ENCODE data around the gene STAT6. TPM values are rescaled to one million over a fixed set of nuclear protein-coding genes. Genes with fewer than 3 reads are reported as not detected.

STAT6 gene
- total RNA-seq, 8 experiments from 2014 or later = 1.6 to 126 (median 13.3) TPM

DNA sequence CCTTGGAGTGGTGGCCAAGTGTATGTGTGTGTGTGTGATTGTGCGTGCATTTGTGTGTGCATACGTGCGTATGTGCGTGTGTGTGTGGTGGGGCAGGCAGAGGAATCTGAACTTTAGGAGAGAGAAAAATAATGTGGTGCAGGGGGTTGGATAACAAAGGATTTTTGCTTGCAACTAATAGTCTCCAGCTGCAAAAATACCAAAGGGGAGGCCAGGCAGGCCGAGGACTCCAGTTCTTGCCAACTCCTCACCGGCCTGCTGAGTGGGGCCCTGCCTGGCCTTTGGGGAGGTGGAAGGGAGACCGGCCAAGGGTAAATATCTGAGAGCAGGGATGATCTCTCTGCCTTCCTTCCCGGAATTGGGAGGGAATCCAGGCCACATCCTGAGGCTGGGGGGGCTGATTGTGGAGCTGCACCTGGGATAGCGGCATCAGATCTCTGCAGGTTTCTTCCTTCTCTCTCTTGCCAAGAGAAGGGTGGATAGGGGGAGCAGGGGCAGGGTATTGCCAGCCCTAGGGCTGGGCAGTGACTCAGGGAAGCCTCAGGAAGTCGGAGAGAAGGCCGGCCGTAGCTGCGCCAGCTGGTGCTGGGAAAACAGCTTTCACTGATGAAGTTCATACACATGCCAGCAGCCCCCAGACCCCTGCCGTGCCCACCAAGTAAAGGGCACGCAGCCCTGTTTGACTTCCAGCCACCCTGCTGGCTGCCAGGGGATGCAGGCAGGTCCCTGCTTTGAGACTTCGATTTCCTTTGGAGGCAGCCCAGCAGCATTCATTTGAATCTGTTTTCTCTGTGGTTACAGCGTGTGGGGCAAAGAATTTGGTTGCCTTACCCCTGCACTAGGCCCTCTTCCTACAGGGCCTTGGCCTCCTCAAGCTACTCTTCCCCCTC lies 40.8 kb upstream of the STAT6 start:
- ATAC-seq (replicated peaks in 6 of 8) = peak in 3 of 8 experiments; percentile 26 to 47 (median 33)
- in situ Hi-C loops (cut with MboI; ENCODE audit: low pct_unique_long_range_greater_than_20kb in 2 of 9, low sequenced_read_pairs in 9 of 9, unreplicated experiment in 9 of 9) = no loop called here
- 7 to 96% (median 73%) methylated on average over 1 to 8 of the region's 17 CpGs; no CpG with 5 or more reads in 3 of the 10 experiments for WGBS, 10 experiments
- H3K4me3 ChIP-seq = no peak overlapping the region
- no peak overlapping the region for H3K27ac ChIP-seq
- peaks cover 0 to 2% of the 10 kb centered on the region in 2 donors for H3K4me1 ChIP-seq (replicated peaks in 1 of 2)

DNA sequence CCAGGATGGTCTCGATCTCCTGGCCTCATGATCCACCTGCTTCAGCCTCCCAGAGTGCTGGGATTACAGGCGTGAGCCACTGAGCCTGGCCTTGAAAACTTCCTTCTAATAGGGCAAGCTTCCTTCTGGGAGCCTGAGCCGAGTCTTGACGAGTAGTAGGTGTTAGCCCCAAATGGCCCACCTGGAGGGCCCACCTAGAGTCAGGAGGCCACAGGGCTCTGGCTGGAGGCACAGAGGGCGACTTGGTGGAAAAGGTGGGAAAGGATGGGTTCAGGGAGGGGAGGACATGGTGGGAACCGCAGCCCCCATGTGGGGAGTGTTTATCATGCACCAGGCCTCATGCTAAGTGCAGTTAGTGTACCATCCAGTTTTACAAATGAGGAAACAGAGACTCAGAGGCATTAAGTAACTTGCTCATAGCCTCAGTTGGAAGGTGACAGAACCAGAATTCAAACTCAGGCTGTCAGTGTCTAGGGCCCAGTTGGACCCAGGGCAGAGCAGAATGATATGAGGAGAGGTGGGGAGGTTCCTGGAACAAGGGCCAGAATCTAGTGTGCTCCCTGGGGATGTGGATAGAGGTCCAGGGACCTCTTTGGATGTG lies 39.3 kb upstream of the STAT6 start:
- no peak overlapping the region for H3K27ac ChIP-seq
- in situ Hi-C loops (cut with MboI; ENCODE audit: low pct_unique_long_range_greater_than_20kb in 2 of 9, low sequenced_read_pairs in 9 of 9, unreplicated experiment in 9 of 9) = no loop called here
- H3K4me3 ChIP-seq = no peak overlapping the region
- no peak for ATAC-seq (replicated peaks in 6 of 8)
- peaks cover 0 to 2% of the 10 kb centered on the region in 2 donors for H3K4me1 ChIP-seq (replicated peaks in 1 of 2)
- WGBS, 10 experiments = 83 to 100% (median 89%) methylated on average over 1 to 2 of the region's 6 CpGs; no CpG with 5 or more reads in 6 of the 10 experiments

DNA sequence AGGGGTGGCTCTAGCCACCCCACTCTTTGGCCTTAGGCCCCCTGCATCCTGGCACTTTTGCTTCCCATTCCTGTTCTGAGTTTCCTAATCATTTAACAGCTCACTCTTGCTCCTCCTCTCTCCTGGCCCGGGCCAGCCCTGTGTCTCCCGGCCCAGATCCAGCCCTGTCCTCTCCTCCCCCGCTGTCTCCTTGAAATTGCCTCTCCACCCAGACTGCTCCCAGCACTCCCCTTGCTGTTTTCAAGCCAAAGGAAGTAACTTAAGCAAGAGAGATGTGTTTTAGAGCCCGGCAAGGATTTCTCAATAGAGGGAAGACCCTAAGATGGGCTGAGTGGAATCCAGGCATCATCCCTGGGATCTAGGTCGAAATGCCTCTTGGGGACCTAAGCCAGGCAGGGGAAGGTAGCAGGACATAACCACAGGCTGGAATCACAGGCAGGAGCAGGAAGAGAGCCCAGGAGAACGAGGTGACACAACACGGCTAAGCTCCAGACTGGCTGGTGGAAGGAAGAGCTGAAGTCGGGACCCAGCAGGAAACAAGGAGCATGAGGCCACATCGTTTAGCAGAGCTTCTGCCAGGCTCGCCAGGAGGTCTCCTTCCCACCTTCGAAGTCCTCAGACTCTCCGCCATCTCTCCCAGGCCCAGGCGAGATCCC lies 38.2 kb upstream of the STAT6 start:
- H3K27ac ChIP-seq = no peak overlapping the region
- peak in 3 of 8 experiments; percentile 29 to 57 (median 36) for ATAC-seq (replicated peaks in 6 of 8)
- peaks cover 0 to 2% of the 10 kb centered on the region in 2 donors for H3K4me1 ChIP-seq (replicated peaks in 1 of 2)
- no peak overlapping the region for H3K4me3 ChIP-seq
- 0 to 100% (median 71%) methylated on average over 1 to 6 of the region's 13 CpGs; no CpG with 5 or more reads in 3 of the 10 experiments for WGBS, 10 experiments
- in situ Hi-C loops (cut with MboI; ENCODE audit: low pct_unique_long_range_greater_than_20kb in 2 of 9, low sequenced_read_pairs in 9 of 9, unreplicated experiment in 9 of 9) = no loop called here

DNA sequence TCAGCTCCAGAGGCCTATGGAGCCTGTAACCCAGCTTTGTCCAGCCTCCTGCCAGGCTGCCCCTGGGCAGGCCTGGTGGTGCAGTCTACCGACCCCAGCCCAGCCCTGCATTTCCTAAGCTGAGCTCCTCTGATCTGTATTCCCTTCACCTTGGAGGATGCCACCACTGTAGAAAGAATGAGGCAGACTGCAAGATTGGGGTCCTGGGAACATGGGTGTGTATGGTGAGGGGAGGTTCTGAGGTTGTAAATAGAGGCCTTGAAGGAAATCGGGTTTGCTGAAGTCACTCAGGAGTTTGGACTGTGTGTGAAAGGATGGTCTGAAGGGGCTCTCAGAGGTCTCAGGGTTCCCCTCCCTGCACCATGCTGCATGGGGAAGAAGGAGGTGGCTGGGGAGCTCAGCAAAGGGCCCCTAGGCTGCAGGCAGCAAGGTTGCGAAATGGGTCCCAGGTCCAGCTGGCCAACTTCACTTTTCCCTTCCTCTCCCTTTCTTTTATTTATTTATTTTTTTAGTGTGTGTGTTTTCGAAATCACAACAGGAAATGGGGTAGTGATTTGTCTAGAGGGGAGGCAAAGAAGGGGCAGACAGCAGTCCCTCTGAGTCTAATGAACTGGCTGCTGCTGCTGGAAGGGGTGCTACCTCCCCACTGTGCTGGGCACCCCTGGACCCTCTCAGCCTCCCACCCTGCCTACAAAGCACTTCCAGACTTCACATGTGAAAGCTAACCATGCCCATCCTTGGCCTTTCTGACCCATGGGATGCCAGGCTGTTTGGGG lies 37.5 kb upstream of the STAT6 start:
- no peak overlapping the region for H3K27ac ChIP-seq
- WGBS, 10 experiments = 10 to 86% (median 60%) methylated on average over 1 to 3 of the region's 4 CpGs; no CpG with 5 or more reads in 2 of the 10 experiments
- H3K4me3 ChIP-seq = no peak overlapping the region
- in situ Hi-C loops (cut with MboI; ENCODE audit: low pct_unique_long_range_greater_than_20kb in 2 of 9, low sequenced_read_pairs in 9 of 9, unreplicated experiment in 9 of 9) = no loop called here
- peaks cover 0 to 2% of the 10 kb centered on the region in 2 donors for H3K4me1 ChIP-seq (replicated peaks in 1 of 2)
- peak in 3 of 8 experiments; percentile 1 to 31 (median 4) for ATAC-seq (replicated peaks in 6 of 8)

DNA sequence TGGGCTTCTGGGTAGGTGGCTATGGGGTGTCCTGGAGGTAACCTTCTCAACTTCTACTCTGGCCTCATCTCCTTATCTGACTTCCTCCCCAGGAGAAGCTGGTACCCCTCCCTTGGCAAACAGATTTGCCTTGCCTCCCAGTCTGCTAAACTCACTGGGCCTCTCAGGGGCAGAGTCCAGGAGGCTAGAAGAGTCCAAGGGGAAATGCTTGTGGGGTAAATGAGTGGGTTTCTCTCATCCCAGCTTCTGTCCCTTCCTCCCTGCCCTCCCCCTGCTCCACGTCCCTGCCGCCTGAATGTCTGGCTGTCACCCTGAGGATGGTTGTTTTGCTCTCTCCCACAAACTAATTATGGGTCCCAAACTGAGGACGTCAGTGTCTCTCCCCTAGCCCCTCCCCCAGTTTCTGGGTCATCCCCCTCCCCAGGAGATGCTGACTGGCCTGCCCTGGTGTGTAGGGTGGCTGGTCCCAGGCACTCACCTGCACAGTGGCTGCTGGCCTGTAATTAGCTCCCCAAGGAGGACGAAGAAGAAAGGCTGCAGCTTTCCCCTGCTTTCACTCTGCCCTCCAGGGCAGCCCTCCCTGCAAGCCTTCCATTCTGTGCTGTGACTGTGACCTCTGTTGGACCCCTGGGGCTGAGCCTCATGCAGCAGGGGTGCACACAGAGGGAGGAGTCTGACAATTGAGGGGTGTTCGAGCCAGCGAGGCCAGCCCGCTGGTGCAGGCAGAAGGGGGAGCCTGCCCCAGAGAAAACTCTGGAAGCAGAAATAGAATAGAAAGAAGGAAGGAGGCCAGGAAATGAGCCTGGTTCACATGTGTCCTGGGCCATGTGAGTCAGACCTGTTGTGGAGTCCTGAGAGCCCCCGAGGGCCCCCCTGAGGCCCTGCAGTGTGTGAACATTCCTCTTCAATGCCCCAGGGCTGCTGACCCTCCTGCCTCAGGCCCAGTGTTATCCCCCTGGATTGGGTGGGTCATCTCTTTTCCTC lies 36.1 kb upstream of the STAT6 start, which contains the start of gene LRP1-AS:
LRP1-AS (minus strand) TSS at position 659 of the 984 bp plus-strand sequence.
- WGBS, 10 experiments = 20 to 68% methylated on average over 2 to 4 of the region's 8 CpGs; no CpG with 5 or more reads in 8 of the 10 experiments
- peaks cover 0 to 2% of the 10 kb centered on the region in 2 donors for H3K4me1 ChIP-seq (replicated peaks in 1 of 2)
- peak within 1 kb of the TSS in 1 of 2 donors; percentile 23 for H3K27ac ChIP-seq
- in situ Hi-C loops (cut with MboI; ENCODE audit: low pct_unique_long_range_greater_than_20kb in 2 of 9, low sequenced_read_pairs in 9 of 9, unreplicated experiment in 9 of 9) = no loop called here
- H3K4me3 ChIP-seq = no peak within 1 kb of the TSS
- peak in 4 of 8 experiments; percentile 14 to 45 (median 38) for ATAC-seq (replicated peaks in 6 of 8)

DNA sequence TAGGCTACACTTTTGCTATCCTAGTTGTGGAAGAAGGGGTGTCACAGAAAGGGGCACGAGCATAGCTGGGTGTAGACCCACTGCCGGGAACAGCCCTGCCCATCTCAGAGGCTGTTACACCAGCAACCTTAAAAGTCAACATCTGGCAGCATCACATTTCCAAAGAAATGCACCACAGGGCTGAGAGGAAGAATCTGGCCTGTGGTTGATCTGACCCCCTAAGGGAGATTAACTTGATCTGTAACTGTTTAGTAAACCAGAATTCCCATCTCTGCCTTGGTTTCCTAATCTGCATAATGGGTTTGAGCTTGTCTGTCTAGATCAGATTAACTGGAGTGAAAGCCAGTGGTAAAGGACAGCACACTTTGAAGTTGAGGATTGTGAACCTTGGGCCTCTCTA lies 34.9 kb upstream of the STAT6 start:
- in situ Hi-C loops (cut with MboI; ENCODE audit: low pct_unique_long_range_greater_than_20kb in 2 of 9, low sequenced_read_pairs in 9 of 9, unreplicated experiment in 9 of 9) = no loop called here
- Histone ChIP-seq H3K4me1 (replicated peaks in 1 of 2) (peaks cover 0 to 2% of the 10 kb centered on the region in 2 donors), H3K27ac (no peak overlapping the region), H3K4me3 (no peak overlapping the region)
- 20% methylated on average over 1 of the region's 2 CpGs; no CpG with 5 or more reads in 9 of the 10 experiments for WGBS, 10 experiments
- ATAC-seq (replicated peaks in 6 of 8) = peak in 3 of 8 experiments; percentile 30 to 68 (median 47)

DNA sequence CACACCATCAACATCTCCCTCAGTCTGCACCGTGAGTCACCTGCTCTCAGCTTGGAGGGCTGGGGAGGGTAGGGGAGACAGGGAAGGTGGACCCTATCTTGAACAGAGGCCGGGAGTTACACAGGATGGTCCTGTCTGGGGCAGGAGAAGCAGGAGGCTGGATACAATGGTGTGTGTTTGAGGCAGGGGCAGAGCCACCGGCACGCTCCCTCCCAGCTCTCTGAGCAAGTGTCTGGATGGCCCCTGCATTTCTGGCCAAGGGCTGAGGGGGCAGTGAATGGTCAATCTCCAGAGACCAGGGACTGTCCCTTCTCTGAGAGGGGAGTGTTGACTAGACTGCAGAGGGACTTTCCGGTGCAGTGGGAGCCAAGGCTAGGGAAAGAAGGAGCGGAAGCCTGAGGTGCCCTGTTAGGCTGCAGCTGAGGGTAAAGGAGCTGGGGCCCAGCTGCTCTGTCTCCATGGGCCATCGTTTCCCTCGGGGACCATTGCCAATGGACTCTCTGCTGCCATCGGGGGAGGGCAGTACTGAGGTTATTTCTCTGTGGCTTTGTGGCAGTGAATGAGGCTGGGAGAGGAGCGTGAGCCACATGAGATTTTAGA lies 34.4 kb upstream of the STAT6 start:
- H3K4me1 ChIP-seq (replicated peaks in 1 of 2) = peaks cover 0 to 2% of the 10 kb centered on the region in 2 donors
- no peak overlapping the region for H3K27ac ChIP-seq
- peak in 3 of 8 experiments; percentile 8 to 18 (median 9) for ATAC-seq (replicated peaks in 6 of 8)
- H3K4me3 ChIP-seq = no peak overlapping the region
- in situ Hi-C loops (cut with MboI; ENCODE audit: low pct_unique_long_range_greater_than_20kb in 2 of 9, low sequenced_read_pairs in 9 of 9, unreplicated experiment in 9 of 9) = no loop called here
- WGBS, 10 experiments = 50 to 87% (median 80%) methylated on average over 1 to 6 of the region's 10 CpGs; no CpG with 5 or more reads in 5 of the 10 experiments

DNA sequence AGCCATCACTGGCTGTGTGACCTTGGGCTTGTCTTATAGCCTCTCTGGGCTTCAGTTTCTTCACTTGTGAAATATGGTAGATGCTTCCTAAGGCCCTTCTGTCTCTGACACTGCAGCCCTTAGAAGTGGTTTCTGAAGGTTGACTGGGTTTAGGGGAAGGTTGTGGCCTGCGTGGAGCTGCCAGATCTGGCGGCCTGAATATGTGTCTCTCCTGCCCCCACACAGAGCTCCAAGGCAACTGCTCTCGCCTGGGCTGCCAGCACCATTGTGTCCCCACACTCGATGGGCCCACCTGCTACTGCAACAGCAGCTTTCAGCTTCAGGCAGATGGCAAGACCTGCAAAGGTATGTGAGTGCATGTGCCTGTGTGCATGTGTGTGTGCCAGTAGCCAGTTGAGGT lies 32.3 kb upstream of the STAT6 start:
- H3K4me3 ChIP-seq = no peak overlapping the region
- ATAC-seq (replicated peaks in 6 of 8) = no peak

DNA sequence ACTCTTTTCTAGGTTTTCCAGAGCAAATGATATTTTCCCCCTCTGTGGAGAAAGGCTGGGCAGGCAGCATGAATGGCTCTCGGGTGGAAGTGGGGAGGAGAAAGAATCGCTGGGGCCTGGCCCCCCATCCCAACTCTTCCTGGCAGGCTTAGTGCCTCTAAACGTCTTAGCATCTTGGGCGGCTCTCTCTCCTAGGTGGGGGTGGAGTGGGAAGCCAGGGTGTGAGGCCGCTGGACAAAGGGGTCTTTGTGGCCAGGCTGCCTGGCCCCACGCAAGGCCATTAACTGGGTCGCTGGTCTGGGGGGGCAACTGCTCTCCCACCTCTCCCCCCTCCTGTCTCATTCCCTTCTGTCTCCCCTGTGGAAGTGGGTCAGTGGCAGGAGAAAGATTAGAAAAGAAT lies 31.6 kb upstream of the STAT6 start:
- H3K27ac ChIP-seq = no peak overlapping the region
- peaks cover 0 to 2% of the 10 kb centered on the region in 2 donors for H3K4me1 ChIP-seq (replicated peaks in 1 of 2)
- H3K4me3 ChIP-seq = no peak overlapping the region
- 19 to 42% (median 41%) methylated on average over 2 to 3 of the region's 7 CpGs; no CpG with 5 or more reads in 6 of the 10 experiments for WGBS, 10 experiments
- in situ Hi-C loops (cut with MboI; ENCODE audit: low pct_unique_long_range_greater_than_20kb in 2 of 9, low sequenced_read_pairs in 9 of 9, unreplicated experiment in 9 of 9) = no loop called here
- ATAC-seq (replicated peaks in 6 of 8) = peak in 1 of 8 experiments; percentile 24

More for the DNA sequence above, 32.3 kb upstream of the STAT6 start:
- Histone ChIP-seq H3K27ac (no peak overlapping the region), H3K4me1 (replicated peaks in 1 of 2) (peaks cover 0 to 2% of the 10 kb centered on the region in 2 donors)
- in situ Hi-C loops (cut with MboI; ENCODE audit: low pct_unique_long_range_greater_than_20kb in 2 of 9, low sequenced_read_pairs in 9 of 9, unreplicated experiment in 9 of 9) = no loop called here
- 90 to 100% methylated on average over 1 to 2 of the region's 4 CpGs; no CpG with 5 or more reads in 8 of the 10 experiments for WGBS, 10 experiments

DNA sequence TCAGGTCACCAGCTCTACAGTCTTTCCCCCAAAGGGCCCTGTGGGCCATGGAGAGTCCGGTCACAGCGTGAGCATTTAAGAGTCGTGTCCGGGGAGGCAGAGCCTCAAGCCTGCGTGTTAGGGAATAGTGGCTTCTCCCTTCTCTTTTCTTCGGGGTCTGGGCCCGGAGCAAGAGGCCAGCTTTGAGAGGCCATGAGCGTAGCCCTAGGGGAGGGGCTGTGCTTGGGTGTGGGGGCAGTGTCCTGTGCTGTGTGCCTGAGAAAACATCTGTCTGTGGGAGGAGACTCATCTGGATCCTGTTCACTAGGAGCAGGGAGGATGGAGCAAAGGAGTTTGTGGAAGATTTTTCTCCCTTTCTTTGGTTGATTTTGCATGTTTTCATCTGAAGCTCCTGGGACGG lies 31.0 kb upstream of the STAT6 start:
- Histone ChIP-seq H3K27ac (no peak overlapping the region), H3K4me1 (replicated peaks in 1 of 2) (peaks cover 0 to under 1% of the 10 kb centered on the region in 2 donors), H3K4me3 (no peak overlapping the region)
- 41 to 100% (median 82%) methylated on average over 1 to 5 of the region's 9 CpGs; no CpG with 5 or more reads in 3 of the 10 experiments for WGBS, 10 experiments
- in situ Hi-C loops (cut with MboI; ENCODE audit: low pct_unique_long_range_greater_than_20kb in 2 of 9, low sequenced_read_pairs in 9 of 9, unreplicated experiment in 9 of 9) = no loop called here
- ATAC-seq (replicated peaks in 6 of 8) = peak in 1 of 8 experiments; percentile 31

DNA sequence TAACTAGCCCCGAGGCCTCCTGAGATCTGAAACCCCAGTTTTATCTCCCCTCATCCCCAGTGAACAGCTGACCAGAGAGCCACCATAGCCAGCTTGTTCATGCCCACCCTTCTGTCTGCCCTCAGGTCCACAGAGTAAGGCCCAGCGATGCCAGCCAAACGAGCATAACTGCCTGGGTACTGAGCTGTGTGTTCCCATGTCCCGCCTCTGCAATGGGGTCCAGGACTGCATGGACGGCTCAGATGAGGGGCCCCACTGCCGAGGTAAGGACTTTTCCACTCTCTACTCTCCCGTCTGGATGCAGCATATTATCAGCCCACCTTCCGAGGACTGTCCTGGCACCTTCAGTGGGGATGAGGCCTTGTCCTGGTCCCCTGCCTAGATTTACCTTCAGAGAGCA lies 30.1 kb upstream of the STAT6 start:
- no peak for ATAC-seq (replicated peaks in 6 of 8)
- in situ Hi-C loops (cut with MboI; ENCODE audit: low pct_unique_long_range_greater_than_20kb in 2 of 9, low sequenced_read_pairs in 9 of 9, unreplicated experiment in 9 of 9) = no loop called here
- WGBS, 10 experiments = 53 to 100% (median 76%) methylated on average over 1 to 4 of the region's 8 CpGs; no CpG with 5 or more reads in 6 of the 10 experiments
- H3K4me1 ChIP-seq (replicated peaks in 1 of 2) = peaks cover 0 to 6% of the 10 kb centered on the region in 2 donors
- H3K27ac ChIP-seq = no peak overlapping the region
- no peak overlapping the region for H3K4me3 ChIP-seq

Measured in motor neuron (in vitro differentiated cells).